ENCODE results near the gene HYAL4.
"Not testable (repeated sequence)": the region's sequence is repeated elsewhere in the genome, so short reads cannot be mapped to it uniquely, and the experiment has no call there.

DNA sequence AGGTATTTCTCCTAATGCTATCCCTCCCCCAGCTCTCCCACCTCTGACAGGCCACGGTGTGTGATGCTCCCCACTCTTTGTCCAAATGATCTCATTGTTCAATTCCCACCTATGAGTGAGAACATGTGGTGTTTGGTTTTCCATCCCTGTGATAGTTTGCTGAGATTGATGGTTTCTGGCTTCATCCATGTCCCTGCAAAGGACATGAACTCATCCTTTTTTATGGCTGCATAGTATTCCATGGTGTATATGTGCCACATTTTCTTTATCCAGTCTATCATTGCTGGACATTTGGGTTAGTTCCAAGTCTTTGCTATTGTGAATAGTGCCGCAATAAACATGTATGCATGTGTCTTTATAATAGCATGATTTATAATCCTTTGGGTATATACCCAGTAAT is 5.9 kb upstream of the HYAL4 start:
- TF ChIP-seq, protein P1, sequence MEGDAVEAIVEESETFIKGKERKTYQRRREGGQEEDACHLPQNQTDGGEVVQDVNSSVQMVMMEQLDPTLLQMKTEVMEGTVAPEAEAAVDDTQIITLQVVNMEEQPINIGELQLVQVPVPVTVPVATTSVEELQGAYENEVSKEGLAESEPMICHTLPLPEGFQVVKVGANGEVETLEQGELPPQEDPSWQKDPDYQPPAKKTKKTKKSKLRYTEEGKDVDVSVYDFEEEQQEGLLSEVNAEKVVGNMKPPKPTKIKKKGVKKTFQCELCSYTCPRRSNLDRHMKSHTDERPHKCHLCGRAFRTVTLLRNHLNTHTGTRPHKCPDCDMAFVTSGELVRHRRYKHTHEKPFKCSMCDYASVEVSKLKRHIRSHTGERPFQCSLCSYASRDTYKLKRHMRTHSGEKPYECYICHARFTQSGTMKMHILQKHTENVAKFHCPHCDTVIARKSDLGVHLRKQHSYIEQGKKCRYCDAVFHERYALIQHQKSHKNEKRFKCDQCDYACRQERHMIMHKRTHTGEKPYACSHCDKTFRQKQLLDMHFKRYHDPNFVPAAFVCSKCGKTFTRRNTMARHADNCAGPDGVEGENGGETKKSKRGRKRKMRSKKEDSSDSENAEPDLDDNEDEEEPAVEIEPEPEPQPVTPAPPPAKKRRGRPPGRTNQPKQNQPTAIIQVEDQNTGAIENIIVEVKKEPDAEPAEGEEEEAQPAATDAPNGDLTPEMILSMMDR (IDR thresholded peaks at IDR 0.05) = not testable (repeated sequence)
- TF ChIP-seq EP300 (IDR thresholded peaks at IDR 0.05) = not testable (repeated sequence)
